HG02678 (cell line): Measurements from ENCODE around the gene OR6C65.

Experiments used
- ATAC-seq: cut with Tn5 transposase; IDR thresholded peaks from one replicate; pipeline ENCODE4 v1.9.1; 2021; ENCODE audit warnings: mild to moderate bottlenecking, moderate library complexity; ENCODE audit not compliant: unreplicated experiment

Gene OR6C65

GRCh38 chr12:55445357-55445756, 45.0 kb downstream of the OR6C65 start:
- no peak for ATAC-seq

GRCh38 chr12:55446326-55446725, 46.0 kb downstream of the OR6C65 start:
- no peak for ATAC-seq

- no peak for ATAC-seq
Observed at GRCh38 chr12:55448825-55449224, 48.5 kb downstream of the OR6C65 start.
